Activated T-cell treated with anti-CD3 and anti-CD28 coated beads, Interleukin-2, amount 50 U/mL, for 72 hours (primary cell): ENCODE measurements around the gene LRSAM1. TPM values are rescaled to one million over a fixed set of nuclear protein-coding genes. Genes with fewer than 3 reads are reported as not detected.

Experiments used
- ATAC-seq, 2 donors: fragments of 150-1000 bp; cut with Tn5 transposase; replicated peaks in 1 of 2; 2 replicates each; pipeline ENCODE4 v1.10.0; 2021; ENCODE audit warnings: moderate library complexity in 2 of 2, mild to moderate bottlenecking in 1 of 2
- DNase-seq, 2 donors: peaks; one replicate each; pipeline ENCODE4 v3.0.0; 2021 to 2022; ENCODE audit warnings: mixed read lengths in 1 of 2
- H3K27ac Mint-ChIP-seq: one replicate; pipeline ENCODE4 v1.8.0; 2022; ENCODE audit warnings: mild to moderate bottlenecking, moderate library complexity, mixed read lengths
- H3K27me3 Mint-ChIP-seq: one replicate; pipeline ENCODE4 v1.8.0; 2022; ENCODE audit warnings: low read depth, mixed read lengths
- H3K36me3 Mint-ChIP-seq, 2 donors: one replicate each; pipeline ENCODE4 v1.8.0; 2022; ENCODE audit warnings: mixed read lengths in 2 of 2, mild to moderate bottlenecking in 1 of 2; ENCODE audit not compliant: insufficient read depth in 2 of 2
- H3K4me1 Mint-ChIP-seq: one replicate; pipeline ENCODE4 v1.8.0; 2022; ENCODE audit warnings: low read depth, mixed read lengths
- H3K4me3 Mint-ChIP-seq, 2 donors: one replicate each; pipeline ENCODE4 v1.8.0; 2022; ENCODE audit warnings: mild to moderate bottlenecking in 2 of 2, mixed read lengths in 2 of 2, moderate library complexity in 2 of 2
- H3K9me3 Mint-ChIP-seq, 2 donors: one replicate each; pipeline ENCODE4 v1.8.0; 2022; ENCODE audit warnings: mixed read lengths in 2 of 2
- total RNA-seq, 2 donors: library from RNA; stranded (reverse); gene quantifications; one replicate each; pipeline ENCODE4 v1.2.3, GENCODE V29; 2022

The LRSAM1 gene
- total RNA-seq, 2 donors from 2014 or later = 30.5 to 33.8 TPM

- Mint-ChIP-seq H3K36me3 (no peaks in the 10 kb centered on the region), H3K9me3 (no peaks in the 10 kb centered on the region), H3K27ac (no peak overlapping the region), H3K4me3 (no peak overlapping the region), H3K4me1 (no peaks in the 10 kb centered on the region), H3K27me3 (no peaks in the 10 kb centered on the region)
- ATAC-seq (no peak), DNase-seq (no peak)
Observed at GRCh38 chr9:127545196-127546124, 94.2 kb downstream of the LRSAM1 start.

GRCh38 chr9:127546125-127546832, 95.0 kb downstream of the LRSAM1 start:
- Mint-ChIP-seq H3K4me3 (no peak overlapping the region), H3K4me1 (no peaks in the 10 kb centered on the region), H3K27ac (no peak overlapping the region), H3K27me3 (no peaks in the 10 kb centered on the region), H3K9me3 (no peaks in the 10 kb centered on the region), H3K36me3 (no peaks in the 10 kb centered on the region)
- no peak for DNase-seq
- no peak for ATAC-seq

- H3K27me3 Mint-ChIP-seq = no peaks in the 10 kb centered on the region
- H3K4me3 Mint-ChIP-seq = no peak overlapping the region
- H3K36me3 Mint-ChIP-seq = no peaks in the 10 kb centered on the region
- no peaks in the 10 kb centered on the region for H3K4me1 Mint-ChIP-seq
- DNase-seq (no peak), ATAC-seq (no peak)
- no peaks in the 10 kb centered on the region for H3K9me3 Mint-ChIP-seq
- no peak overlapping the region for H3K27ac Mint-ChIP-seq
Observed at GRCh38 chr9:127548352-127548881, 97.1 kb downstream of the LRSAM1 start.

- Mint-ChIP-seq H3K4me3 (no peak overlapping the region), H3K4me1 (no peaks in the 10 kb centered on the region), H3K27me3 (no peaks in the 10 kb centered on the region)
Observed at GRCh38 chr9:127549218-127549617, 97.9 kb downstream of the LRSAM1 start.

GRCh38 chr9:127549751-127550150, 98.4 kb downstream of the LRSAM1 start:
- H3K9me3 Mint-ChIP-seq = no peaks in the 10 kb centered on the region
- no peak overlapping the region for H3K27ac Mint-ChIP-seq
- DNase-seq (no peak), ATAC-seq (no peak)
- H3K4me3 Mint-ChIP-seq = no peak overlapping the region
- H3K4me1 Mint-ChIP-seq = peaks cover under 1% of the 10 kb centered on the region
- no peaks in the 10 kb centered on the region for H3K27me3 Mint-ChIP-seq
- no peaks in the 10 kb centered on the region for H3K36me3 Mint-ChIP-seq

More at GRCh38 chr9:127549218-127549617, 97.9 kb downstream of the LRSAM1 start:
- no peak for DNase-seq
- H3K27ac Mint-ChIP-seq = no peak overlapping the region
- no peak for ATAC-seq
- H3K9me3 Mint-ChIP-seq = no peaks in the 10 kb centered on the region
- no peaks in the 10 kb centered on the region for H3K36me3 Mint-ChIP-seq

- Mint-ChIP-seq H3K27me3 (no peaks in the 10 kb centered on the region), H3K9me3 (no peaks in the 10 kb centered on the region), H3K4me1 (peaks cover 6% of the 10 kb centered on the region), H3K27ac (no peak overlapping the region), H3K4me3 (no peak overlapping the region), H3K36me3 (no peaks in the 10 kb centered on the region)
- DNase-seq (no peak), ATAC-seq (no peak)
Observed at GRCh38 chr9:127550282-127550681, 99.0 kb downstream of the LRSAM1 start.

- Mint-ChIP-seq H3K27ac (no peak overlapping the region), H3K27me3 (no peaks in the 10 kb centered on the region), H3K4me1 (peaks cover 10% of the 10 kb centered on the region)
Observed at GRCh38 chr9:127550751-127551150, 99.4 kb downstream of the LRSAM1 start.

More at GRCh38 chr9:127550751-127551150, 99.4 kb downstream of the LRSAM1 start:
- Mint-ChIP-seq H3K9me3 (no peaks in the 10 kb centered on the region), H3K4me3 (no peak overlapping the region), H3K36me3 (no peaks in the 10 kb centered on the region)
- DNase-seq (no peak), ATAC-seq (no peak)

Other genes starting within 250 kb of the LRSAM1 start
- gene GARNL3, start 186.7 kb upstream of the LRSAM1 start, total RNA-seq = 1 to 10 TPM; 2.2 to 4.7 TPM
- 10 to 100 TPM; 11.4 to 13.8 TPM for gene SLC2A8, start 54.3 kb upstream of the LRSAM1 start, total RNA-seq
- gene ZNF79, start 27.1 kb upstream of the LRSAM1 start, total RNA-seq = 10 to 100 TPM; 10.4 to 16.1 TPM
- gene RPL12, start 104 bp upstream of the LRSAM1 start, total RNA-seq = 1,000 to 10,000 TPM; 2,503 to 2,755 TPM
- gene STXBP1, start 160.8 kb downstream of the LRSAM1 start, total RNA-seq = 10 to 100 TPM; 14.5 to 26.6 TPM